ENCODE data around the gene CABLES1.

CABLES1 gene

DNA sequence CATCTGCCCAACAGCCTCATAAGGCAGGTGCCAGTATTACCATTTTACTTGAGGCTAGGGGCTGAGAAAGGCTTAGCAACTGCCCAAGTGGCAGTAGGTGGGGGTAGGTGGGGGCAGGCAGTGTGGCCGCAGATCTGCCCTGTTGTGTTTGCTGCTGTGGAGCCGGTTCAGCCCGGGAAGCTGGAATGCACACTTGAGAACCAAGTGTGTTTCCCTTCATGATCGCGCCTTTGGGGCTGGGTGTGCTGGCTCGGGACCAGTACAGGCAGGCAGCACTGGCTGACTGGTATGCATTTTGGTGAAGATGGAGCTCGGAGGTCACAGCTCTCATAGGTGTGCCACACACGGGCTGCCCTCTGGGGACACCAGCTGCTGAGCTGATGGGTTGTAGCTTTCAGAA is 85.1 kb downstream of the CABLES1 start:
- no peak overlapping the region for H3K4me3 ChIP-seq (ENCODE audit: low read depth in 1 of 2, low read length in 2 of 2)
- H3K9me3 ChIP-seq (ENCODE audit: insufficient read depth, low read length, severe bottlenecking) = no peaks in the 10 kb centered on the region
- no peaks in the 10 kb centered on the region for H3K79me2 ChIP-seq (ENCODE audit: insufficient read depth, low read length)
- no peaks in the 10 kb centered on the region for H3K27me3 ChIP-seq (ENCODE audit: insufficient read depth, low read length, poor library complexity)
- H2AFZ ChIP-seq (ENCODE audit: low read depth, low read length) = no peak overlapping the region
- no peak for ATAC-seq (ENCODE audit: insufficient read depth, low read depth)
- no peak overlapping the region for H3K9ac ChIP-seq (ENCODE audit: low read depth, low read length)
- H3K4me2 ChIP-seq (ENCODE audit: insufficient read depth, low read length) = no peak overlapping the region
- no peak overlapping the region for H3K27ac ChIP-seq (ENCODE audit: low read length)
- H4K20me1 ChIP-seq (ENCODE audit: insufficient read depth, low read length) = no peaks in the 10 kb centered on the region
- H3K36me3 ChIP-seq (ENCODE audit: insufficient read depth, low read length) = no peaks in the 10 kb centered on the region
- DNase-seq = no peak
- no peaks in the 10 kb centered on the region for H3K4me1 ChIP-seq (ENCODE audit: insufficient read depth, low read length)
- TF ChIP-seq CTCF (IDR thresholded peaks at IDR 0.05; ENCODE audit: borderline replicate concordance, extremely low read depth, low read length, poor library complexity, severe bottlenecking) = no peak
- no peak for TF ChIP-seq EZH2 (IDR thresholded peaks at IDR 0.05; ENCODE audit: borderline replicate concordance, low read depth, low read length, severe bottlenecking)

DNA sequence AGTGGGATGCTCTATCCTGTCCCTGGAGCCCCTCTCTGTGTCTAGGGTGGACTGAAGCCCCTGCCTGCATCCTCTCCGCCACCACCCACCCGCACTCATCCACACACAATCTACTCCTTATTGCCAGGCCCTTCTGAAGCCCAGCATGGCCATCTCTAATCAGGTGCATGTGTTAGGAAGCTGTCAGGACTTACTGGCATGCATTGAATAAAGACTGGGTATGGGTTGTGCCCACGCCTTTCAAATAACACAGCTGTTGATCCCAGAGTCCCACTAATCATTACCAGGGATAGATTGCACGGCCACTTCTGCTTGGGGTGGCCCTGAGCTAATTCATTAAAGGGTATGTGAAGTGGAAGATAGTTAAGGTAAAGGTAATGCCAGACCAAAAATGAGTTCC is 88.4 kb downstream of the CABLES1 start:
- Histone ChIP-seq H3K4me2 (ENCODE audit: insufficient read depth, low read length) (no peak overlapping the region), H3K9ac (ENCODE audit: low read depth, low read length) (no peak overlapping the region), H3K4me1 (ENCODE audit: insufficient read depth, low read length) (peaks cover 8% of the 10 kb centered on the region), H3K27ac (ENCODE audit: low read length) (no peak overlapping the region), H4K20me1 (ENCODE audit: insufficient read depth, low read length) (no peaks in the 10 kb centered on the region), H3K27me3 (ENCODE audit: insufficient read depth, low read length, poor library complexity) (no peaks in the 10 kb centered on the region), H3K9me3 (ENCODE audit: insufficient read depth, low read length, severe bottlenecking) (no peaks in the 10 kb centered on the region), H3K36me3 (ENCODE audit: insufficient read depth, low read length) (no peaks in the 10 kb centered on the region), H3K79me2 (ENCODE audit: insufficient read depth, low read length) (no peaks in the 10 kb centered on the region), H3K4me3 (ENCODE audit: low read depth in 1 of 2, low read length in 2 of 2) (no peak overlapping the region), H2AFZ (ENCODE audit: low read depth, low read length) (no peak overlapping the region)
- TF ChIP-seq CTCF (IDR thresholded peaks at IDR 0.05; ENCODE audit: borderline replicate concordance, extremely low read depth, low read length, poor library complexity, severe bottlenecking) (no peak), EZH2 (IDR thresholded peaks at IDR 0.05; ENCODE audit: borderline replicate concordance, low read depth, low read length, severe bottlenecking) (no peak)
- no peak for ATAC-seq (ENCODE audit: insufficient read depth, low read depth)
- DNase-seq = no peak

DNA sequence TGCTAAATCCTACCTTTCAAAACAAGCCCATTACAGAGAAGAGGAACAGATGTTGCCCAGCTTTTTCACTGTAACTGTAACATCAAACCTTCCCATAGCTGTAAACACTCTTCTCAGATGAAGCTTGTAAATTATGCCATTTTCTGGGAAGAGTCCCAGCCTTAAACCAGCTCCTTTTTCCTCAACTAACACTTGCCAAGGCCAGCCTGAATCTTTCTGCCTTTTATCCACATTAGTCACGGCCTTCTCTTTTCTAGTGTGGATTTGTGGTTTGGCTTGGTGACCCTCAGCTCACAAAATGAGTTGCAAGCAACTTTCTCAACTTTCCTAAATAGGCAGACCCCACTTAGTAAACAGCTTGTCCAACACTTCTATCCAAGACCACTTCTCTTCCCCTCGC is 90.2 kb downstream of the CABLES1 start:
- no peak for ATAC-seq (ENCODE audit: insufficient read depth, low read depth)
- no peaks in the 10 kb centered on the region for H3K27me3 ChIP-seq (ENCODE audit: insufficient read depth, low read length, poor library complexity)
- H3K27ac ChIP-seq (ENCODE audit: low read length) = no peak overlapping the region
- no peaks in the 10 kb centered on the region for H3K36me3 ChIP-seq (ENCODE audit: insufficient read depth, low read length)
- no peak overlapping the region for H3K4me2 ChIP-seq (ENCODE audit: insufficient read depth, low read length)
- no peak overlapping the region for H3K9ac ChIP-seq (ENCODE audit: low read depth, low read length)
- TF ChIP-seq EZH2 (IDR thresholded peaks at IDR 0.05; ENCODE audit: borderline replicate concordance, low read depth, low read length, severe bottlenecking) (no peak), CTCF (IDR thresholded peaks at IDR 0.05; ENCODE audit: borderline replicate concordance, extremely low read depth, low read length, poor library complexity, severe bottlenecking) (no peak)
- H4K20me1 ChIP-seq (ENCODE audit: insufficient read depth, low read length) = no peaks in the 10 kb centered on the region
- DNase-seq = no peak
- H3K79me2 ChIP-seq (ENCODE audit: insufficient read depth, low read length) = no peaks in the 10 kb centered on the region
- H3K9me3 ChIP-seq (ENCODE audit: insufficient read depth, low read length, severe bottlenecking) = no peaks in the 10 kb centered on the region
- H3K4me3 ChIP-seq (ENCODE audit: low read depth in 1 of 2, low read length in 2 of 2) = no peak overlapping the region
- no peak overlapping the region for H2AFZ ChIP-seq (ENCODE audit: low read depth, low read length)
- peaks cover 11% of the 10 kb centered on the region for H3K4me1 ChIP-seq (ENCODE audit: insufficient read depth, low read length)

DNA sequence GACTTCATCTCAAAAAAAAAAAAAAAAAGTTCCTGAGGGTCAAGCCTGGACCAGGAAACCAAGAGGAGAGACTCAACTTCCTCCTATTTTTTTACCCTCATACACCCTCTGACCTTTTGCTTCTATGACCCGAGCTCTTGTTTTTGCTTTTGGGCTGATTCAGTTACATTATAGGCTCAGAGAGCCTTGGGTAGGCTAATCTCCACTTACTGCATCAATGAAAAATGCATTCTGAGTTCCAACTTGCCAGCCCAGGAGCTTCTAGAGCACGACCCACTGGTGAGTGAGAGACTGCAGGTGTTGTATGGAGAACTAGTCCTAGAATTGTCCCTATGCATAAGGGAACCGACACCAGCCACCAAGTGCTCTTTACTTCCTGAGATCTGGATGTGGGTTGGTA is 91.1 kb downstream of the CABLES1 start:
- H3K9ac ChIP-seq (ENCODE audit: low read depth, low read length) = no peak overlapping the region
- no peak overlapping the region for H3K4me3 ChIP-seq (ENCODE audit: low read depth in 1 of 2, low read length in 2 of 2)
- no peak overlapping the region for H2AFZ ChIP-seq (ENCODE audit: low read depth, low read length)
- H4K20me1 ChIP-seq (ENCODE audit: insufficient read depth, low read length) = no peaks in the 10 kb centered on the region
- DNase-seq = no peak
- H3K4me1 ChIP-seq (ENCODE audit: insufficient read depth, low read length) = peaks cover 20% of the 10 kb centered on the region
- no peaks in the 10 kb centered on the region for H3K9me3 ChIP-seq (ENCODE audit: insufficient read depth, low read length, severe bottlenecking)
- no peaks in the 10 kb centered on the region for H3K27me3 ChIP-seq (ENCODE audit: insufficient read depth, low read length, poor library complexity)
- H3K4me2 ChIP-seq (ENCODE audit: insufficient read depth, low read length) = no peak overlapping the region
- no peak for ATAC-seq (ENCODE audit: insufficient read depth, low read depth)
- H3K36me3 ChIP-seq (ENCODE audit: insufficient read depth, low read length) = no peaks in the 10 kb centered on the region
- TF ChIP-seq CTCF (IDR thresholded peaks at IDR 0.05; ENCODE audit: borderline replicate concordance, extremely low read depth, low read length, poor library complexity, severe bottlenecking) = no peak
- no peak for TF ChIP-seq EZH2 (IDR thresholded peaks at IDR 0.05; ENCODE audit: borderline replicate concordance, low read depth, low read length, severe bottlenecking)
- no peak overlapping the region for H3K27ac ChIP-seq (ENCODE audit: low read length)
- no peaks in the 10 kb centered on the region for H3K79me2 ChIP-seq (ENCODE audit: insufficient read depth, low read length)
